MCF 10A (cell line): ENCODE measurements around the gene ISCU. TPM values are rescaled to one million over a fixed set of nuclear protein-coding genes. Genes with fewer than 3 reads are reported as not detected.

Source experiments
- BruUV-seq: library from RNA; stranded (reverse); fragments of 400-500 nt; replicated peaks from 2 replicates; lab custom pipeline; 2021; lab: Mats Ljungman, UMichigan
- CTCF ChIA-PET: fragments of 300-600 bp; sonication (Branson Sonifier 250); formaldehyde crosslinking; extraction: SDS; loops from one replicate; lab custom pipeline; 2021; ENCODE audit warnings: antibody characterized with exemption, inconsistent platforms; lab: Yijun Ruan, JAX
- POLR2A ChIA-PET: fragments of 300-600, 350-650 bp; sonication (Branson Sonifier 250); formaldehyde crosslinking; extraction: SDS; loops from one replicate; lab custom pipeline; 2020; ENCODE audit warnings: antibody characterized with exemption, inconsistent platforms; lab: Yijun Ruan, JAX
- DNase-seq: peaks from one replicate; pipeline ENCODE4 v3.0.0-alpha.2; 2018; ENCODE audit not compliant: unreplicated experiment
- H3K27ac Mint-ChIP-seq: one replicate; pipeline ENCODE4 v1.8.0; 2022; ENCODE audit warnings: mild to moderate bottlenecking, low read depth, mixed read lengths; ENCODE audit not compliant: unreplicated experiment
- H3K27me3 Mint-ChIP-seq: one replicate; pipeline ENCODE4 v1.8.0; 2022; ENCODE audit warnings: mixed read lengths; ENCODE audit not compliant: insufficient read depth, unreplicated experiment
- H3K36me3 Mint-ChIP-seq: one replicate; pipeline ENCODE4 v1.8.0; 2022; ENCODE audit warnings: mild to moderate bottlenecking, moderate library complexity, mixed read lengths; ENCODE audit not compliant: insufficient read depth, unreplicated experiment
- H3K4me1 Mint-ChIP-seq: one replicate; pipeline ENCODE4 v1.8.0; 2022; ENCODE audit warnings: mixed read lengths; ENCODE audit not compliant: insufficient read depth, unreplicated experiment
- H3K4me3 Mint-ChIP-seq: one replicate; pipeline ENCODE4 v1.8.0; 2022; ENCODE audit warnings: mild to moderate bottlenecking, moderate library complexity, mixed read lengths; ENCODE audit not compliant: unreplicated experiment
- H3K9me3 Mint-ChIP-seq: one replicate; pipeline ENCODE4 v1.8.0; 2022; ENCODE audit warnings: mixed read lengths; ENCODE audit not compliant: unreplicated experiment
- CTCF ChIP-seq: fragments of 200-600 bp; IDR thresholded peaks from one replicate; pipeline ENCODE4 v1.8.0; 2022; ENCODE audit warnings: antibody characterized with exemption, mild to moderate bottlenecking; ENCODE audit not compliant: unreplicated experiment
- intact Hi-C: fragments of 100-400 bp; cut with micrococcal nuclease; formaldehyde crosslinking; loops from 2 replicates; pipeline ENCODE4 v1.14.1; 2022
- total RNA-seq: library from RNA; stranded (reverse); gene quantifications from 2 replicates; pipeline ENCODE4 v1.2.3, GENCODE V29; 2022

Gene ISCU
- total RNA-seq, 1 experiment from 2014 or later = 115 TPM

GRCh38 chr12:108576660-108577234, 14.4 kb downstream of the ISCU start:
- POLR2A ChIA-PET = interaction anchor here (0.7 kb wide), 1 partner anchor 61 kb away, joined by 3 read pairs; no protein-coding TSS in a partner anchor
- H3K27me3 Mint-ChIP-seq = peaks cover 14% of the 10 kb centered on the region

DNA sequence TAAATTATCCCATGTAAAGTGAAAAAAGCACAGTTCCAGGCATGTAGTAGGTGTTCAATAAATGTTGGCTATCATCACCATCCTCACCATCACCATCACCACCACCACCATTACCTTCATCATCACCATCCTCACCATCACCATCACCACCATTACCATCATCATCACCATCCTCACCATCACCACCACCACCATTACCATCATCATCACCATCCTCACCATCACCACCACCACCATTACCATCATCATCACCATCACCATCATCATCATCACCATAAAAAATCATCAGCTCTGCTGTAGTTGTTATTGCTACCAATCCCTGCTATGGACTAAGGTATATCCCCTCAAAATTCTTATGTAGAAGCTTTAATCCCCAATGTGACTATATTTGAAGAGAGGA, 15.1 kb downstream of the ISCU start:
- no peaks in the 10 kb centered on the region for H3K36me3 Mint-ChIP-seq
- no peaks in the 10 kb centered on the region for H3K4me1 Mint-ChIP-seq
- ChIA-PET CTCF (interaction anchor here (0.5 to 1.6 kb wide), 7 partner anchors 14 to 303 kb away, joined by 3 to 12 read pairs (median 5); no protein-coding TSS in a partner anchor), POLR2A (no interaction called here)
- intact Hi-C loops = no loop called here
- H3K27ac Mint-ChIP-seq = no peak overlapping the region
- TF ChIP-seq CTCF = no peak
- BruUV-seq = no TSS peak
- peaks cover 14% of the 10 kb centered on the region for H3K27me3 Mint-ChIP-seq
- DNase-seq = no peak
- H3K9me3 Mint-ChIP-seq = peaks cover 10% of the 10 kb centered on the region
- no peak overlapping the region for H3K4me3 Mint-ChIP-seq

More at GRCh38 chr12:108576660-108577234, 14.4 kb downstream of the ISCU start:
- TF ChIP-seq CTCF = no peak
- H3K4me3 Mint-ChIP-seq = no peak overlapping the region
- CTCF ChIA-PET = interaction anchor here (0.6 to 1.7 kb wide), 6 partner anchors 10 to 221 kb away, joined by 3 to 12 read pairs (median 4); no protein-coding TSS in a partner anchor
- H3K4me1 Mint-ChIP-seq = no peaks in the 10 kb centered on the region
- H3K27ac Mint-ChIP-seq = no peak overlapping the region
- H3K9me3 Mint-ChIP-seq = peaks cover 10% of the 10 kb centered on the region
- intact Hi-C loops = no loop called here
- no peaks in the 10 kb centered on the region for H3K36me3 Mint-ChIP-seq
- no TSS peak for BruUV-seq
- no peak for DNase-seq

GRCh38 chr12:108578264-108578663, 15.9 kb downstream of the ISCU start:
- BruUV-seq = no TSS peak
- DNase-seq = no peak
- Mint-ChIP-seq H3K27me3 (peaks cover 14% of the 10 kb centered on the region), H3K36me3 (no peaks in the 10 kb centered on the region), H3K4me3 (no peak overlapping the region), H3K4me1 (no peaks in the 10 kb centered on the region), H3K27ac (no peak overlapping the region), H3K9me3 (peaks cover 10% of the 10 kb centered on the region)
- TF ChIP-seq CTCF = no peak
- CTCF ChIA-PET = no interaction called here
- POLR2A ChIA-PET = no interaction called here
- intact Hi-C loops = no loop called here

GRCh38 chr12:108578813-108579212, 16.4 kb downstream of the ISCU start:
- TF ChIP-seq CTCF = no peak
- Mint-ChIP-seq H3K4me3 (no peak overlapping the region), H3K27ac (no peak overlapping the region), H3K9me3 (peaks cover 10% of the 10 kb centered on the region), H3K4me1 (no peaks in the 10 kb centered on the region), H3K36me3 (no peaks in the 10 kb centered on the region), H3K27me3 (peaks cover 13% of the 10 kb centered on the region)
- intact Hi-C loops = no loop called here
- ChIA-PET CTCF (interaction anchor here (1.1 to 1.5 kb wide), 2 partner anchors 8 to 39 kb away, joined by 3 read pairs; no protein-coding TSS in a partner anchor), POLR2A (no interaction called here)
- no peak for DNase-seq
- no TSS peak for BruUV-seq
